Ovary (tissue), 9 donors: ENCODE results near the gene EGFLAM. TPM values are rescaled to one million over a fixed set of nuclear protein-coding genes. Genes with fewer than 3 reads are reported as not detected.

Source experiments
- DNase-seq, 5 donors: peaks; one replicate each; pipeline ENCODE4 v3.0.0-alpha.2; 2019 to 2020
- H3K27ac ChIP-seq, 2 donors: fragments of 200-600 bp; one replicate each; pipeline versions ENCODE4 v1.5.1 to v1.8.0; 2019 to 2022
- H3K27me3 ChIP-seq: fragments of 200-600 bp; one replicate; pipeline ENCODE4 v1.8.0; 2022
- H3K36me3 ChIP-seq: fragments of 200-600 bp; sonication (generic); one replicate; pipeline ENCODE4 v1.5.1; 2019
- H3K4me1 ChIP-seq: one replicate; pipeline ENCODE4 v1.8.1; 2013; ENCODE audit warnings: mild to moderate bottlenecking, moderate library complexity; ENCODE audit not compliant: insufficient read depth
- H3K4me3 ChIP-seq: fragments of 200-600 bp; sonication (generic); one replicate; pipeline ENCODE4 v1.5.1; 2017
- H3K9me3 ChIP-seq, 2 donors: fragments of 200-600 bp in 1 of 2; sonication (generic) in 1 of 2; one replicate each; pipeline versions ENCODE4 v1.5.1 to v1.8.1; 2013 to 2019; ENCODE audit warnings: mild to moderate bottlenecking in 1 of 2, moderate library complexity in 1 of 2
- EP300 ChIP-seq: sonication (generic); formaldehyde crosslinking; IDR thresholded peaks from one replicate; pipeline ENCODE4 v1.6.1; 2017; ENCODE audit warnings: antibody characterized with exemption
- POLR2A ChIP-seq: fragments of 450-650 bp; IDR thresholded peaks from one replicate; pipeline ENCODE4 v1.6.1; 2017; ENCODE audit warnings: antibody characterized with exemption, mild to moderate bottlenecking, moderate library complexity
- WGBS, 3 donors: extraction: QIAGEN DNeasy Blood & Tissue Kit in 1 of 3; methylation state at CpG; one replicate each; pipeline versions ENCODE4 v1.1.5 to v1.1.7; 2013 to 2017; 5-methylcytosine and 5-hydroxymethylcytosine counted together
- intact Hi-C, 4 donors: fragments of 100-400 bp; cut with DNase I; formaldehyde crosslinking; loops; one replicate each; pipeline versions ENCODE4 v1.11.0 to v1.15.1; 2022 to 2023
- polyA plus RNA-seq, 2 donors: library from polyadenylated mRNA; stranded (reverse); fragments of 200-250 nt in 1 of 2; fragments of 350-450 nt in 1 of 2; fragmentation: Illumina TruSeq in 1 of 2; extraction: RNeasy Lipid Tissue Mini Kit (QIAGEN cat#74804) in 1 of 2; gene quantifications; one replicate each; pipeline ENCODE4 v1.2.3, GENCODE V29; 2013 to 2014
- total RNA-seq, 7 donors: library from RNA; depleted of rRNA in 2 of 7; stranded (reverse); fragments of >200 nt in 2 of 7; fragmentation: NEBNext Ultra II Directional in 3 of 7; extraction: Animal tissue kit (Norgen Biotek cat#: 25700) in 3 of 7; gene quantifications; one replicate each; pipeline versions ENCODE4 v1.1.0 to v1.2.4, GENCODE V29; 2016 to 2023
- TF ChIP-seq, protein P1 (sequence below), 3 donors: fragments of 450-650 bp in 2 of 3; fragments of 200-600 bp in 1 of 3; IDR thresholded peaks; one replicate each; pipeline versions ENCODE4 v1.5.1 to v1.8.0; 2016 to 2022; ENCODE audit warnings: antibody characterized with exemption in 3 of 3, mild to moderate bottlenecking in 1 of 3
- donor health status: DM: no; HTN: no; CAD: no; lungs with moderate emphysema.
- donor health status: DM: no; HTN: no; CAD: no.
- donor health status: Bipolar disorder and iron deficiency.
- donor health status: DM: yes; HTN: yes; CAD: no.
- donor health status: DM: no; HTN: no; CAD: no.
- donor health status: DM: yes; HTN: yes; CAD: no.

The EGFLAM gene
- total and polyA plus RNA-seq, 9 donors, result 6.1 to 37.8 (median 17.1) TPM

GRCh38 chr5:38291355-38291754 is 33.0 kb downstream of the EGFLAM start:
- Histone ChIP-seq H3K36me3 (no peaks in the 10 kb centered on the region), H3K4me3 (no peak overlapping the region), H3K4me1 (no peaks in the 10 kb centered on the region), H3K27me3 (no peaks in the 10 kb centered on the region), H3K9me3 (no peaks in the 10 kb centered on the region), H3K27ac (no peak overlapping the region)
- TF ChIP-seq, protein P1, sequence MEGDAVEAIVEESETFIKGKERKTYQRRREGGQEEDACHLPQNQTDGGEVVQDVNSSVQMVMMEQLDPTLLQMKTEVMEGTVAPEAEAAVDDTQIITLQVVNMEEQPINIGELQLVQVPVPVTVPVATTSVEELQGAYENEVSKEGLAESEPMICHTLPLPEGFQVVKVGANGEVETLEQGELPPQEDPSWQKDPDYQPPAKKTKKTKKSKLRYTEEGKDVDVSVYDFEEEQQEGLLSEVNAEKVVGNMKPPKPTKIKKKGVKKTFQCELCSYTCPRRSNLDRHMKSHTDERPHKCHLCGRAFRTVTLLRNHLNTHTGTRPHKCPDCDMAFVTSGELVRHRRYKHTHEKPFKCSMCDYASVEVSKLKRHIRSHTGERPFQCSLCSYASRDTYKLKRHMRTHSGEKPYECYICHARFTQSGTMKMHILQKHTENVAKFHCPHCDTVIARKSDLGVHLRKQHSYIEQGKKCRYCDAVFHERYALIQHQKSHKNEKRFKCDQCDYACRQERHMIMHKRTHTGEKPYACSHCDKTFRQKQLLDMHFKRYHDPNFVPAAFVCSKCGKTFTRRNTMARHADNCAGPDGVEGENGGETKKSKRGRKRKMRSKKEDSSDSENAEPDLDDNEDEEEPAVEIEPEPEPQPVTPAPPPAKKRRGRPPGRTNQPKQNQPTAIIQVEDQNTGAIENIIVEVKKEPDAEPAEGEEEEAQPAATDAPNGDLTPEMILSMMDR (IDR thresholded peaks at IDR 0.05), result no peak
- TF ChIP-seq EP300 (no peak), POLR2A (no peak)
- DNase-seq, result no peak
- 51 to 77% (median 68%) methylated on average over 2 of the region's 2 CpGs for WGBS, 3 donors
- intact Hi-C loops, result no loop called here

DNA sequence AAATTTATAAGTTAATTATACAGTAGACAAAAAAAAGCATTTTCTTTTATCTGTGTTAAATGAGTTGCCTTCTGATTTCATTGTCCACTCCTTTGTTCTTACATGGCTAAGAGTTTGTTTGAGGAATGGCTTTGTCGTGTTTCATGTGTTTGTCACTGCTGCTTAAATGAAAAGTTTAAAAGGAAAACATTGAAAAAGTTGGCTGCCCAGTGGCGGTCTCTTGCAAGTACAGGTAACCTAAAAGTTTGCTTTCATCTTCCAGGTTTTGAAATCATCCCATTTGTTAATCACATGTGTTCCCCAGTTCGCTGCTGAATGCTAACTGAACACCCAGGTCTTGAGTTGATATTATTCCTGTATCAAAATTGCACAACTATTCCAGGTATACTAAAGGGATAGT is 33.9 kb downstream of the EGFLAM start:
- no peak overlapping the region for H3K4me3 ChIP-seq
- H3K36me3 ChIP-seq, result no peaks in the 10 kb centered on the region
- intact Hi-C loops, result no loop called here
- no peak for DNase-seq
- TF ChIP-seq POLR2A, result no peak
- no peak for TF ChIP-seq EP300
- TF ChIP-seq, protein P1 (IDR thresholded peaks at IDR 0.05), result no peak
- H3K4me1 ChIP-seq, result no peaks in the 10 kb centered on the region
- no peak overlapping the region for H3K27ac ChIP-seq
- WGBS, 3 donors, result 88 to 96% (median 96%) methylated on average over 3 of the region's 3 CpGs
- H3K27me3 ChIP-seq, result no peaks in the 10 kb centered on the region
- no peaks in the 10 kb centered on the region for H3K9me3 ChIP-seq

DNA sequence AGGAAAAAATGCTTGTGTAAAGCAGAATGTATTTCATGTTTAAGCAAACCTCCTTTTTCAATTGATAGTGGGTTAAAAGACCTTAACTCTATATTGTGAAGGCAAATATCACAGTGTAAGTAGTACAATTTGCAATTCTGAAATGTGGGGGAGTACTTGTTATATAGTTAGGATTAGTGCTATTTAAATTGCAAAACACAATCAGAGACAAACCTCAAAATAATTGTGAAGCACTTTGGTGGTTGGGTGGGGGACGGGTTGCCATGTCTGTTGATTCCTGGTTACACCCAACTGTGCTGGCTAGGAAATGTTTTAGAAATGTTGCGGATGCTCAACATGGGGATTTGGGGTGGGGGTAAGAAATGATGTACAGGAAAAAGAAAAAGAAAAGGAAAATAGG is 37.4 kb downstream of the EGFLAM start:
- Histone ChIP-seq H3K36me3 (no peaks in the 10 kb centered on the region), H3K27me3 (no peaks in the 10 kb centered on the region), H3K4me3 (no peak overlapping the region), H3K4me1 (peaks cover 2% of the 10 kb centered on the region), H3K9me3 (no peaks in the 10 kb centered on the region), H3K27ac (no peak overlapping the region)
- intact Hi-C loops, result no loop called here
- DNase-seq, result no peak
- WGBS, 3 donors, result 90 to 94% (median 93%) methylated on average over 2 of the region's 2 CpGs
- TF ChIP-seq EP300, result no peak
- no peak for TF ChIP-seq POLR2A
- TF ChIP-seq, protein P1 (IDR thresholded peaks at IDR 0.05), result no peak

- DNase-seq, result peak; percentile 32 to 66 (median 46)
- H3K36me3 ChIP-seq, result no peaks in the 10 kb centered on the region
- no peak for TF ChIP-seq POLR2A
- H3K9me3 ChIP-seq, result no peaks in the 10 kb centered on the region
- H3K27me3 ChIP-seq, result no peaks in the 10 kb centered on the region
- H3K4me3 ChIP-seq, result no peak overlapping the region
- H3K4me1 ChIP-seq, result peaks cover 2% of the 10 kb centered on the region
- H3K27ac ChIP-seq, result peak overlapping the region in 1 of 2 donors; percentile 51
- intact Hi-C loops, result no loop called here
- WGBS, 3 donors, result 12 to 19% (median 16%) methylated on average over 8 of the region's 8 CpGs
These were observed 39.7 kb downstream of the EGFLAM start for GRCh38 chr5:38297830-38298608.

GRCh38 chr5:38299585-38299984 is 41.2 kb downstream of the EGFLAM start:
- no peak overlapping the region for H3K4me3 ChIP-seq
- 87 to 95% (median 91%) methylated on average over 1 of the region's 1 CpG for WGBS, 3 donors
- peaks cover 2% of the 10 kb centered on the region for H3K4me1 ChIP-seq
- TF ChIP-seq EP300 (no peak), POLR2A (no peak)
- TF ChIP-seq, protein P1 (IDR thresholded peaks at IDR 0.05), result no peak
- DNase-seq, result no peak
- intact Hi-C loops, result no loop called here
- no peaks in the 10 kb centered on the region for H3K9me3 ChIP-seq
- H3K36me3 ChIP-seq, result no peaks in the 10 kb centered on the region
- H3K27ac ChIP-seq, result no peak overlapping the region
- H3K27me3 ChIP-seq, result no peaks in the 10 kb centered on the region
